H1 (cell line): Measurements from ENCODE around the gene CCDC183.
"Not testable (repeated sequence)": the region's sequence is repeated elsewhere in the genome, so short reads cannot be mapped to it uniquely, and the experiment has no call there.

Experiments used
- CTCF ChIP-seq, 3 experiments: IDR thresholded peaks; 1 replicate in 2 of 3; 2 replicates in 1 of 3; pipeline versions ENCODE4 v1.5.1 to v1.6.1; 2011; ENCODE audit warnings: low read length in 3 of 3, mild to moderate bottlenecking in 3 of 3, inconsistent platforms in 2 of 3, low read depth in 1 of 3, moderate library complexity in 1 of 3; ENCODE audit not compliant: insufficient read depth in 1 of 3; ENCODE audit errors: control extremely low read depth in 1 of 3
- E2F6 ChIP-seq: IDR thresholded peaks from 2 replicates; pipeline ENCODE4 v1.6.1; 2012; ENCODE audit warnings: inconsistent platforms
- GTF2F1 ChIP-seq: IDR thresholded peaks from 2 replicates; pipeline ENCODE4 v1.6.1; 2012; ENCODE audit warnings: low read depth, low read length, improper control_type of control experiment, borderline replicate concordance
- HDAC6 ChIP-seq: IDR thresholded peaks from one replicate; pipeline ENCODE4 v1.7.1; 2012; ENCODE audit warnings: low read depth, mild to moderate bottlenecking, inconsistent platforms, low read length, moderate library complexity
- NANOG ChIP-seq: IDR thresholded peaks from 2 replicates; pipeline ENCODE4 v1.6.1; 2011; ENCODE audit warnings: low read length, low read depth, mild to moderate bottlenecking, inconsistent platforms; ENCODE audit not compliant: insufficient read depth, poor library complexity, severe bottlenecking
- POLR2A ChIP-seq, 2 experiments: IDR thresholded peaks; 1 replicate in 1 of 2; 2 replicates in 1 of 2; pipeline ENCODE4 v1.6.1; 2011; ENCODE audit warnings: low read depth in 2 of 2, low read length in 2 of 2, mild to moderate bottlenecking in 2 of 2; ENCODE audit errors: control extremely low read depth in 1 of 2
- POLR2AphosphoS5 ChIP-seq: IDR thresholded peaks from 2 replicates; pipeline ENCODE4 v1.6.1; 2011; ENCODE audit warnings: low read depth, low read length
- RAD21 ChIP-seq, 2 experiments: IDR thresholded peaks in 1 of 2; conservative IDR thresholded peaks in 1 of 2; 2 replicates each; pipeline ENCODE4 v1.6.1; 2011; ENCODE audit warnings: low read depth in 2 of 2, low read length in 2 of 2, improper control_type of control experiment in 1 of 2, inconsistent platforms in 1 of 2, mild to moderate bottlenecking in 1 of 2, moderate library complexity in 1 of 2
- SUZ12 ChIP-seq: fragments of 200-600 bp; sonication (generic); IDR thresholded peaks from 2 replicates; pipeline ENCODE4 v1.6.1; 2012; ENCODE audit warnings: mild to moderate bottlenecking, inconsistent platforms, low read length, moderate library complexity, mixed read lengths

- TF ChIP-seq POLR2AphosphoS5; RAD21 (IDR thresholded peaks at IDR 0.05 in 1 of 2, conservative IDR thresholded peaks at IDR 0.05 in 1 of 2; ENCODE audit: low read depth in 2 of 2, low read length in 2 of 2); HDAC6; SUZ12; E2F6; POLR2A (IDR thresholded peaks at IDR 0.05; ENCODE audit: control extremely low read depth in 1 of 2, low read depth in 2 of 2, low read length in 2 of 2); NANOG; GTF2F1: not testable (repeated sequence)
- TF ChIP-seq CTCF (IDR thresholded peaks at IDR 0.05; ENCODE audit: control extremely low read depth in 1 of 3, insufficient read depth in 1 of 3, low read depth in 1 of 3, low read length in 3 of 3) = peak in 2 of 3 experiments; percentile 38 to 67; a peak in 3 of 4 replicates
Measured at GRCh38 chr9:136760834-136761544, 35.1 kb upstream of the CCDC183 start.
